Epidermal melanocyte (primary cell): Measurements from ENCODE around the gene MUC5AC.
"Not testable (repeated sequence)": the region's sequence is repeated elsewhere in the genome, so short reads cannot be mapped to it uniquely, and the experiment has no call there.

ENCODE experiments used
- DNase-seq: peaks from one replicate; pipeline ENCODE4 v3.0.0; 2011; ENCODE audit warnings: low spot score; ENCODE audit not compliant: insufficient read length

Gene MUC5AC

DNA sequence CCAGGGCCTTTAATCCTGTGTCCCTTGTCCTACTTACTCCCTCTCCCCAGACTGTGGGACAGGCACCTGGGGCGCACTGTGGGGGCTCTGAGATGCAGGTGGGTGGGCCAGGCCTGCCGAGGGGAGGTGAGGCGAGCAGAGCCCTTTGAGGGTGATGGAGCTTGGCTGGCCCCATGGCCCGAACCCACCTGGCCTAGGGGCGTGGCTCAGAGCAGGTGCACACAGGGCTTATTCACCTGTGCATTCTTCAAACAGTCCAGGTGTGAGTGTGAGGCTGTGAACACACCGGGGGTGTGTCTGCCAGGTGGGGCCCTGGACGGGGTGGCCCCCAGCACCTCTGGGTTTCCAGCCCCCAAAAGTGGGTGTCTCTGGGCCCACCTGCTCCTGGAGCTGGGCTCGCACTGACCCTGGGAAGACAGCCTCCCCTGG lies 9.0 kb upstream of the MUC5AC start:
- no peak for DNase-seq

DNA sequence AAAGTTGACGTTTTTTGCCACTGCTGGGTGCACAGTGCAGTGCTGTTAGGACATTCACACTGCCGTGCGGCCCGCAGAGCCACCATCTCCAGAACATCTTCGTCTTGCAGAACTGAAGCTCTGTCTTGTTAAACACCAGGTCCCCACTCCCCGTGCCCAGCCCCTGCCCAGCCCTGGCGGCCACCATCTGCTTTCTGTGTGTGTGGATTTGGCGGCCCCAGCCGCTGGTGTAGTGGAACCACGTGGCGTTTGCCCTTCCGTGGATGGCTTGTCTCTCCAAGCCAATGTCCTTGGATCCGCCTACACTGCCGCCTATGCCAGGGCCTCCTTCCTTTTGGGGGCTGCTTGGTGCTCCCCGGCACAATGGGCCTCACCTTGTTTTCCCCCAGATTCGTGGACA lies 8.2 kb upstream of the MUC5AC start:
- DNase-seq = no peak

DNA sequence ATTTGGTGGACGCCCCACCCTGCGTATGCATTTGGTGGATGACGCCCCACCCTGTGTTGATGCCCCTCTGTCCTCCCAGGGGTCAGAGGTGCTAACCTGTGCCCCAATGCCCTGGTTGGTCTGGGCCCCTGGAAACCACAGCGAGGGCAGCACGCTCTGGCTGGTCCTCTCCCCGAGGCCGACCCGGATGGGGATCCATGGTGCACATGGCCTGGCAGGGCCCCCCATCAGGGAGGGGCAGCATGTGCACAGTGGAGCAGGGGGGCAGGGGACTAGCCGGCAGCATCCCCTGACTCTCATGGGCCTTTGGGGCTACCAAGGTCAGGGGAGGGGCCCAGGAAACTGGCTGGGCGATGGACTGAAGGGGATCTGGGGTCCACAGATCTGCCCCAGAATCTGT lies 7.6 kb upstream of the MUC5AC start:
- DNase-seq = no peak

DNA sequence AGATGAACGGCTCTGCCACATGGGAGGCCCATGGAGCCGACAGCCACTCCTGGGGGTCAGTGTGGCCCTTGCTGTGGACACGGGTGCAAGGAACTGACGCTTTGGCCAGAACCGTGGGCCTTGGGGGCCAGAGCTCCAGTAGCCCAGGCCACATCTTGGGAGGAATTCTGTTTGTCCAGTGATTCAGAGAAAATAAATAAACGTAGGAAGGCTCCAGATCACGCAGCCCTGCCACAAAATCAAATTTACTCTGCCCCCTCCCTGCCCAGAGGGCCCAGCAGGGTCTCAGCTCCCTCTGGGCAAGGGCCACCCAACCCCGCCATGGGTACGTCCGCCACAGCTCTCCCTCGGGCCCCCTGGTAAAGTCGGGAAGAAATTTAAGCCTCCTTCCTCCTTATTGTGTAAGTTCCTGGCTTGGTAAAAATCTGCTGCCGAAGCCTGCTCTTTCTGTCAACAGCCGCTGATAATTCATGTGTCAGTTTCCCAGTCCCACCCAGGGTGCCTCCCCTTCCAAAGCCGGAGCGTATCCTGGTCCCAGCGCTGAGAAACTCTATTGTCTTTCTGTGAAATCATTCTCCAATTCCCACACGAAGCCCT lies 6.9 kb upstream of the MUC5AC start:
- DNase-seq = no peak

DNA sequence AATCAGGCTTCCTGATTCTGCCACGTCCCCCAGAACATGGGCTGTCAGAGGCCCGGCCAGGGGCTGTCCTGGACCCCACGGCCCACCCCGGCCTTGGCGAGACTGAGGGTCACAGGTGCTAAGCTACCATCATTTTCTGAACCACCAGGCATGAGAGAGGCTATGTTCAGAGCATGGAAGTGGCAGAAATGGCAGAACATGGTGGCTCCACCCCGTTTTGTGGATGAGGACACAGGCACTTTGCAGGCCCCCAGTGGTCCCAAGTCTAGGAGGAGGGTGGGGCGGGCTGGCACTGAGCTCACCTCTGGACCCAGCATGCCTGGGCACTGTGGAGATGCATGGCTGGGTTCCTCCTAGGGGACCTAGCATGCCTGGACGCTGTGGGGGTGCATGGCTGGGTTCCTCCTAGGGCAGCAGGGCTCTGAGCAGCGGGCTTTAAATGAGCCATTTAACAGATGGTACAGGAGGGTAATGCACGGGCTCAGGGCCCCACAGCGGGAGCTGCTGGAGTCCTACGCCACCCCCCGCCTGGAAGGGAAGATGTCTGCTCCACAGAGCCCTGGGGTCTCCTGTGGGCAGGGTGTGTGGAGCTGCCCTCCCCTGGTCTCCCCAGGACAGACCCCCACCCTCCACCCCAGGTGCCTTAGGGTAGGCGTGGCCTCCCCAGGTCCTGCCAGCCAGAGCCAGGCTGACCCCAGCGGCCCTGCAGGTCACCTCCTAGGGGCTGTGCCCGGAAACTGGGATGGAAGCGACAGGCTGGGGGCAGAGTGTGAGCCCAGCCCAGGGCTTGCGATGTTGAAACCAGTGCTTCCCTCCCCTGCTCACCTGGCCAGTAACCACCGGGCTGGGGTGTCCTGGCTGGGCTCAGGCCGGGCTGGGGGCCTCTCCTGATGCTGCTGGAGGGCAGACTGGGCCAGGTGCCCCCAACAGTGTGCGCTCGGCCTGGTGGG lies 6.1 kb upstream of the MUC5AC start:
- DNase-seq = no peak

DNA sequence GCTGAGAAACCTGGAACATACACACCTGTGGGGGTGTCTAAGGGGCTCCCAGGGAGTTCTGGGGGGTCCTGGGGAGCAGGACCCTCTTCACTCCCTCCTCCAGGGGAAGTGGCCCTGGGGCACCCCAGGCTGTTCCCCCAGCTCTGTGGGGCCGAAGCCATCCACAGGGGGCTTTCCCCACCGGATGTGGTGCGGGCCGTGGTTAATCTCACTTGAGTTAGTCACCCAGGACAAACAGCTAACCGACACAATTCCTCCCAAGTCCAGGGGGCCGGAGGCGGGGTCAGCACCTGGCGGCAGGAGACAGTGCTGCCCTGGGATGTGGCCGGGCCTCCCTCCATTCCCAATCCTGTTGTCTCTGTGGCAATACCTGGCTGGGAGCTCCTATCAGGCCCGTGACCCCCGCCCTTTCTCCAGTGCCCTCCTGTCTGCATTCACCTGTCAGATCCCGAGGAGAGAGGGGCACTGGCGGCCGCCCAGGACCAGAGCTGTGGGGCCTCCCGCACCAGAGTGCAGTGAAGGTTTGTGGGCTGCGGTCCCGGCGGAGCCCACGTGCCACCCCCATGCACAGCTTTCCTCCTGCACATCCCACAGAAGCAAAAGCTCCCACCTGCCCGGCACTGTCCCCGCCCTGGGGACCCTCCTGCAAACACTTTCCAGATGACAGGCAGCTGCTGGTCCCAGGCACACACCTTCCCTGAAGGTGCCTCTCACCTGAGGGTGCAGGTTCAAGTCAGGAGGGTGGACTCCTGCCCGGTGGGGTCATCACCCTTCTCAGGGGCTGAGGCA lies 5.2 kb upstream of the MUC5AC start:
- DNase-seq = no peak

DNA sequence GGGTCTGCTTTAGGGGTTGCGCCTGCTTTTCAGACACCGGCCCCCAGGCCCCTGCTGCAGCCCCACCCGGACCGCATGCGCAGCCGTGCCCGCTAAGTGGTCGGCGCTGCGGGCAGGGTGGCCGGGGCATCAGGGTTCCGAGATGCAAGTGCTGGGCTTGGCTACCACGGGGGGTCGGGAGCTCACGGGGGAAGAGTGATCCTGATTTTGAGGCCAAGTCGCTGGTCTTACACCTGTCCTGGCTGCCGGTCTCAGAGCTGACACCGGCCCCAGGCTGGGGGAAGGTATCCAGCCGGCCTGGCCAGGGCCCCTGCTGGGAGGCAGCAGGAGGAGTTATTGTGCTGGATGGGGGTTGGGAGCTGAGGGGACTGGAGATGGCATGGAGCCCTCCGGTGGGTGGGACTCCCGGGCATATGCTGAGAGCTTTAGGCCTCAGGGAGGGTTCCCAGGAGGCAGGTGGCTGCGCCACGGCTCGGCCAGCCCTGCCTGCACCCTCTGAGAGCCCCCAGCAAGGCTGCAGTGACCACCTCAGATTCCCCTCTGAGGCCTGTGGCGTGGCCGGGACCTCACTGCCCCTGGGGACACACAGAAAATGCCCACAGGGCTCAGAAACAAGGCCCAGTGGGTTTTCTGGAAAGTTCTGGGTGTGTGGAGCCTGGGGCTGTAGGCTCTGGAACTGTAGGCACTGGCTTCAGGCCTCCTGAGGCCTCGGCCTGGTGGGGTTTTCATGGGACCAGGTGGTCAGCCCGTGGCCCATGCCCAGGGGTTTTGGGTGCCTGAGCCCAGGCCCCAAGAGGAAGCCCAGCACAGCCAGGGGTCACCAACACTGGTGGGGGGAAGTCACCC lies 4.4 kb upstream of the MUC5AC start:
- no peak for DNase-seq

DNA sequence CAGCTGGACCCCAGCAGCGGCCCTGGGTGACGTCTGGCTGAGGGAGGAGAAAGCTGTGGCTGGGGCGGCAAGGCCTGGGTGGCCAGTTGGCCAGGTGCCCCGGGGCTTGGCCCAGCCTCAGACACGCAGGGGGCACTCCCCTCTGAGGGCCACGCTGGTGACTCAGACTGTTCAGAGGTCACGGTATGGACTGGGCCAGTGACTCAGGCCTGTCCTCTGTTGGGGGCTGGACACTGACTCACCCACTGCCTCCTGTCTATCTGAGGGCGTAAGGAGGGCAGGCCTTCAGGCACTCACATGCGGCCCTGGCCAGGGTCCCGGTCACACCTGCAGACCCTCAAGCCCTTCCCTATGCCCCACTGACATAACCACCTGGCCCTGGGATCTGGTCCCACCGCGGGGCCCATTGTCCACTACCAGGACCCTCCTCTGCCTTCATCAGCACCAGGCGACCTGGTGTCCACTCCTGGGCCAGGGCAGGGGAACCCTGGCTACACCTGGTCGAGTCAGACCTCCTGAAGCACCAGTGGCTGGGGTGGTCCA lies 3.7 kb upstream of the MUC5AC start:
- no peak for DNase-seq

DNA sequence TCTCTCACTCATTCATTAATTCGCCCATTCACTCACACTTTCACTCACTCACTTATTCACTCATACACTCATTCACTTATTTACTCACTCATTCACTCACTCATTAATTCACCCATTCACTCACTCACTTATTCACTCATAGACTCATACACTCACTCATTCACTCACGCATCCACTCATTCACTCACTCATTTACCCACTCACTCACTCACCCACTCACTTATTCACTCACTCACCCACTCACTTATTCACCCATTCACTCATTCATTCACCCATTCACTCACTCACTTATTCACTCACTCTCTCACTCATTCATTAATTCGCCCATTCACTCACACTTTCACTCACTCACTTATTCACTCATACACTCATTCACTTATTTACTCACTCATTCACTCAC lies 3.1 kb upstream of the MUC5AC start:
- DNase-seq = not testable (repeated sequence)

DNA sequence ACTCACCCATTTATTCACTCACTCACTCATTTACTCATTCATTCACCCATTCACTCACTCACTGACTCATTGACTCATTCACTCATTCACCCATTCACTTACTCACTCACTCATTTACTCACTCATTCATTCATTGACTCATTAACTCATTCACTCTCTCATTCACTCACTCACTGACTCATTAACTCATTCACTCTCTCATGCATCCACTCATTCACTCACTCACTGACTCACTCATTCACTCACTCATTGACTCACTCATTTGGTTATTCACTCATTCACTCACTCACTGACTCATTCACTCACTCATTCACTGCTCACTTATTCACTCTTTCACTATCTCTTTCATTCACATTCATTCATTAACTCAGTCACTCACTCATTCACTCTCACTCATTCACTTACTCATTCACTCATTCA lies 2.5 kb upstream of the MUC5AC start:
- no peak for DNase-seq

DNA sequence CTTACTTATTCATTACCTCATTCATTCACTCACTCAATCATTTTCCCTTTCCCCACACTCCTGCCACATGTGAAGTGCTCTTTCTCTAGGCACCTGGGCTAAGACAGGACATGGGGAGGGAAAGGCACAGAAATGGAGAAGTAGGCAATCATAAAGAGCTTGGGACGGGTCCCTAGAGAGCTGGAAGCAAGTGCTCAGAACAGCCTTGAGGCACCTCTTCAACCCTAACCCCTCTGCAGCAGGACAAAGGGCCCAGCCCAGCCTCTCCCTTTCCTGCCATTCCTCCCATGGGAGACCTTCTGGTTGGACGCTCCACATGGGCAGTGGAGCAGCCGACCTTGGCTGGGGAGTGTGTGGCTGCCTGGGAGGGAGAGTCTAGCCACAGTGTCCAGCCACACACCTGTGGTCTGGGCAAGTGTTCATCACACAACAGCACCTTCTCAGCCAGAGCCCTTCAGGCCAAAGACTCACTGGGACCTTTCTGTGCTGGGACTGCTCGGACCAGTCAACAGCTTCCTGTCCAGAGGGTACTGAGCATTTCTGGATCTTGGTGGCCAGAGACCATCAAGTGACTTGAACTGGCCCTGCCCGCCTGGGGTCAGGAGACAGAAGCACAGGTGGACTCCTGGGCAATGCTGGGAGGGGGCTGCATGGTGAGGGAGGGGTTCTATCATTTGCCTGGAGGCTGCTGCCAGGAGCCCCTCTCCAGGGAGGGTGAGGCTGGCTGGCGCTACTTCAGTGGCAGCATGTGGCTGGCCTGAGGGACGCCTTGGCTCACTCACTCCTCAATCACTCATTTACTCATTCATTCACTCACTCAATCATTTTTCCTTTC lies 1.0 kb upstream of the MUC5AC start:
- DNase-seq = no peak

DNA sequence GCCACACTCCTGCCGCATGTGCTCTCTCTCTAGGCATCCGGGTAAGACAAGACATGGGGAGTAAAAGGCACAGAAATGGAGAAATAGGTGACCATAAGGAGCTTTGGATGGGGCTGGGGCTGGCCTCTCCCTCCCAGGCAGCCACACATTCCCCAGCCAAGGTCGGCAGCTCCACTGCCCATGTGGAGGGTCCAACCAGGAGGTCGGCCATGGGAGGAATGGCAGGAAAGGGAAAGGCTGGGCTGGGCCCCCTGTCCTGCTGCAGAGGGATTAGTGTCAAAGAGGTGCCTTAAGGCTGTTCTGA lies 460 bp upstream of the MUC5AC start:
- DNase-seq = no peak

DNA sequence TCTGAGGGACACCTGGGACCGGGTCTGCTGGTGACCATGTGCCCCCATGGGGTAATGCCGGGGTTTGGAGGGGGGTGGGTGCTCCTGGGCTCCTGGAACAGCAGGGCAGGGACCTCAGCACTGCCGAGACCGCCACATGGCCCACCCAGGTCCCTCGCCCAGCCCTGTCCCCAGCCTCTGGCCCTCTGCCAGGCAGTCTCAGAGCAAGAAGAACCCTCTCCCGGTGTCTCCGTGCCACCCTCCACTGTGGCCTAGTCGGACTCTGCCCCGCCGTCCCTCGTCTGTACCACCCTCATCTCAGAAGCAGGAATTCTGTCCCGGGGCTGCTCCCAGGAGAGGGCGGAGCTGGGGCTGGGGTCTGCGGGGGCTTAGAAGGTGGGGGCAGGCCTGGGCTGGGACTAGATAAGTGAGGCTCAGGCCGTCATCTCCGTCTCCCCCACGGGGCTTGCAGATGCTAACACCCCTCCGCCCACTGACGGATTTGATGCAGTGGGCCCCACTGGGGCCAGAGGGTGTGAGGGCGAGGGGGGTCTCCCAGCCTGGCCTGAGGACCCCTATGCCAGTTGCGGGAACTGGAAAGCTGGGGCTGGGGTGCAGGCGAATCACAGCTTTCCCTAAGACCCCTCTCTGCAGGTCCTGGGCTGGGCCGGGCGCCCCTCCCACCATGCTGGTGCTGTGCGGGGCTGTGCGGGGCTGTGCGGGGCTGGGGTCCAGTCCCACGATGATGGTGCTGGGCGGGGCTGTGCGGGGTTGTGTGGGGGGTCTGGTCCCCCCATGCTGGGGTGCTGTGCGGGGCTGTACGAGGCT lies 1.1 kb downstream of the MUC5AC start:
- DNase-seq = no peak

DNA sequence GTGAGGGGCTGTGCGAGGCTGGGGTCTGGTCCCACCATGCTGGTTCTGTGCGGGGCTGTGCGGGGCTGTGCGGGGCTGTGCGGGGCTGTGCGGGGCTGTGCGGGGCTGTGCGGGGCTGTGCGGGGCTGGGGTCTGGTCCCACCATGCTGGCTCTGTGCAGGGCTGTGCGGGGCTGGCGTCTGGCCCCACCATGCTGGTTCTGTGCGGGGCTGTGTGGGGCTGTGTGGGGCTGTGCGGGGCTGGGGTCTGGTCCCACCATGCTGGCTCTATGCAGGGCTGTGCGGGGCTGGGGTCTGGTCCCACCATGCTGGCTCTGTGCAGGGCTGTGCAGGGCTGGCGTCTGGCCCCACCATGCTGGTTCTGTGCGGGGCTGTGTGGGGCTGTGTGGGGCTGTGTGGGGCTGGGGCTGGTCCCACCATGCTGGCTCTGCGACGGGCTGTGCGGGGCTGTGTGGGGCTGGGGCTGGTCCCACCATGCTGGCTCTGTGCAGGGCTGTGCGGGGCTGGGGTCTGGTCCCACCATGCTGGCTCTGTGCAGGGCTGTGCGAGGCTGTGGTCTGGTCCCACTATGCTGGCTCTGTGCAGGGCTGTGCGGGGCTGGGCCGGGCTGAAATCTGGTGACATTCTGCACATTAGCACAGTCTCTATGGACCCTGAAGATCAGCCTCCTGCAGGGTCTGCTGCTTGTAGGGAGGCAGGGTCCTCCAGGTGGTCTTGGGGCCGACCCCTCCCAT lies 1.9 kb downstream of the MUC5AC start:
- DNase-seq = not testable (repeated sequence)

DNA sequence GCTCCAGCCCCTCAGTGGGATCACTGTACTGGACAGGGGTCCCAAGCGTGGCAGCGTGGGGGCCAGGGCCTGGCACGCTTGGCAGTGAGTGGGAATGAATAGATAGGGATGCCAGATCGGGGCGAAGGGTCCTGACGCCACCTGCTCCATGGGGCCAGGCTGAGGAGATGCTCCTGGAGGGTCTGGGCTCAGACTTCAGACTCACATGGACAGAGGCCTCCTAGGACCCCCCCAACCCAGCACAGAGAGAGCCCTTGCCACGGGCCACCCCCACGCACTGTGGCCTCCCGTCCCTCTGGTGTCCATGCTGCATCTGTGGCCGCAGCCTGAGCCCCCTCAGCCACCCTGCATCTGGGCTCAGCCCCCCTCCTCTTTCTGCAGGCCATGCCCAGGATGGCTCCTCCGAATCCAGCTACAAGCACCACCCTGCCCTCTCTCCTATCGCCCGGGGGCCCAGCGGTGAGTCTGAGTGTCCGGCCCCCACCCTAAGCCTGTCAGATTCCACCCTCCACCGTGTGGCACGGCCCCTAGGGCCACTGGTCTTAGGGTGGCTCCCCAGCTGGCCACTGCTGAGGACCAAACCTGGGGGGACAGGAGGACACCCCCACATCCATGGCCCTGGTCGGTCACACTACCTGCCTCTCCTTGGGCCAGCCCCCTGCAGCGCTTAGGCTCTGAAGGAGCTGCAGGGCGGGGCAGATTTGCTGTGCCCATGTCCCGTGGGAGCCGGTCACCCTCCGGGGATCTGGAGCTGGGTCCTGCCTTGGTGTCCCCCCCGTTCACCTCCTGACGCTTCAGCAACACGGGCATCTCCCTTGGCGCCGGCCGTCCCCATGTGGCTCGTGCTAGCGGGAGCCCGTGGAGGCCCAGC lies 2.7 kb downstream of the MUC5AC start:
- DNase-seq = no peak

DNA sequence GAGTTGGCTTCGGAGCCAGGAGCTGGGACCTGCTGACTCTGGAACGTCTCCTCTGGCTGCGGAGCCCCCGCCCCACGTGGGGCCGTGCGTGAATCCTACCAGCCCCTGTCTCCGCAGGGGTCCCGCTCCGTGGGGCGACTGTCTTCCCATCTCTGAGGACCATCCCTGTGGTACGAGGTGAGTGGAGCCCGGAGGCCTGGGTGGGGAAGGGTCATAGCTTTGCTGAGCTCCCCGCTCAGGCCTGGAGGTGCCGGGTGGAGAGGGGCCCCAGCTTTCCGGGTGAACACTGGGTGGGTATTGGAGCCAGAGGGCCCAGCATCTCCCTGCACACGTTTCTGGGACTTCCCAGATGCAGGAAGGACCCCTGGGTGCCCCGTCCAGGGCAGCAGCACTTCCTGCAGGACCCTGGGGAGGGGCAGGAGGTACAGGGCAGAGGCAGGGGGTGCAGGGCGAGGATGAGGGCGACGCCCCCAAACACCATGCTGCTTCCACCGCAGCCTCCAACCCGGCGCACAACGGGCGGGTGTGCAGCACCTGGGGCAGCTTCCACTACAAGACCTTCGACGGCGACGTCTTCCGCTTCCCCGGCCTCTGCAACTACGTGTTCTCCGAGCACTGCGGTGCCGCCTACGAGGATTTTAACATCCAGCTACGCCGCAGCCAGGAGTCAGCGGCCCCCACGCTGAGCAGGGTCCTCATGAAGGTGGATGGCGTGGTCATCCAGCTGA lies 3.8 kb downstream of the MUC5AC start:
- no peak for DNase-seq

DNA sequence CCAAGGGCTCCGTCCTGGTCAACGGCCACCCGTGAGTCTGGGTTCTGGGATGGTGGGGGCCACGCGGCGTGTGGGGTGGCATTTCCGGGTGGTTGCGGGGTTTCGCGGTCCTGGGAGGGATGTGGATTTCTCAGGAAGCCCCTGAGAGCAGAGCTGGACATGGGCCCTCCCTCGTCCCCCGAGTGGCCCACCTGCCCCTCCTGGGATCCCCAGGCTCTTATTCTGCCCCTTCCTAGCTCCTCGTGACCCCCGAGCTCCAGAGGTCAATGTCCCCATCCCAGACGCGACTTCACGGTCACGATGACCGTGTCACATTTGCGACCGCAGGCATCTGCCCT lies 4.4 kb downstream of the MUC5AC start:
- DNase-seq = no peak
